Vagina (tissue), 2 donors: ENCODE results near the gene ZNF385B.

Source experiments
- POLR2A ChIP-seq, 2 donors: fragments of 450-650 bp; IDR thresholded peaks; one replicate each; pipeline ENCODE4 v1.6.1; 2017; ENCODE audit warnings: antibody characterized with exemption in 2 of 2, mild to moderate bottlenecking in 2 of 2, moderate library complexity in 2 of 2
- POLR2AphosphoS5 ChIP-seq, 2 donors: sonication (generic); formaldehyde crosslinking; IDR thresholded peaks; one replicate each; pipeline ENCODE4 v1.9.0; 2017; ENCODE audit warnings: antibody characterized with exemption in 2 of 2, mild to moderate bottlenecking in 2 of 2, low read depth in 1 of 2; ENCODE audit not compliant: insufficient read depth in 1 of 2
- TF ChIP-seq, protein P1 (sequence below), 3 experiments: fragments of 450-650 bp in 2 of 3; fragments of 200-600 bp in 1 of 3; sonication (generic) in 1 of 3; IDR thresholded peaks; one replicate each; pipeline ENCODE4 v1.5.1; 2017 to 2019; ENCODE audit warnings: antibody characterized with exemption in 3 of 3, mild to moderate bottlenecking in 2 of 3, moderate library complexity in 2 of 3

DNA sequence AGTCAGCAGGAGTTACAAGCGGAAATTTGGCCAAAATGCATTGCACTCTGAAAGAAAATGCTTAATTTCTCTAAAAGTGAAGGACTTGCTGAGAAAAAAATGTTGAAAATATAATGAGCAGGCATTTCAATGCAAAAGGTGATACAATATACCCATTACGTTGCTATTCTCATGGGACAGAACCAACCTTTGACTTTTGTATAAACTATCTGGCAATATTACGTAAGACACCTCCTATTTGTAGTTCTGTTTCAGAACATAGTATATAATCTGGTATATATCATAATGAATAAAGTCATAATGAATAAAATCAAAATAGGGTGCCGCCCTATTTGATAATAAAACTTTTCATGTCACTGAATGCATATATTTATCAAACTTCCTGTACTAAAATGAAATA is 310.6 kb downstream of the ZNF385B start:
- TF ChIP-seq, protein P1, sequence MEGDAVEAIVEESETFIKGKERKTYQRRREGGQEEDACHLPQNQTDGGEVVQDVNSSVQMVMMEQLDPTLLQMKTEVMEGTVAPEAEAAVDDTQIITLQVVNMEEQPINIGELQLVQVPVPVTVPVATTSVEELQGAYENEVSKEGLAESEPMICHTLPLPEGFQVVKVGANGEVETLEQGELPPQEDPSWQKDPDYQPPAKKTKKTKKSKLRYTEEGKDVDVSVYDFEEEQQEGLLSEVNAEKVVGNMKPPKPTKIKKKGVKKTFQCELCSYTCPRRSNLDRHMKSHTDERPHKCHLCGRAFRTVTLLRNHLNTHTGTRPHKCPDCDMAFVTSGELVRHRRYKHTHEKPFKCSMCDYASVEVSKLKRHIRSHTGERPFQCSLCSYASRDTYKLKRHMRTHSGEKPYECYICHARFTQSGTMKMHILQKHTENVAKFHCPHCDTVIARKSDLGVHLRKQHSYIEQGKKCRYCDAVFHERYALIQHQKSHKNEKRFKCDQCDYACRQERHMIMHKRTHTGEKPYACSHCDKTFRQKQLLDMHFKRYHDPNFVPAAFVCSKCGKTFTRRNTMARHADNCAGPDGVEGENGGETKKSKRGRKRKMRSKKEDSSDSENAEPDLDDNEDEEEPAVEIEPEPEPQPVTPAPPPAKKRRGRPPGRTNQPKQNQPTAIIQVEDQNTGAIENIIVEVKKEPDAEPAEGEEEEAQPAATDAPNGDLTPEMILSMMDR (IDR thresholded peaks at IDR 0.05) = no peak
- TF ChIP-seq POLR2AphosphoS5 (IDR thresholded peaks at IDR 0.05; ENCODE audit: insufficient read depth in 1 of 2, low read depth in 1 of 2) (no peak), POLR2A (IDR thresholded peaks at IDR 0.05) (no peak)
